Uterus (tissue), 2 donors: ENCODE data around the gene SLC15A5.

ENCODE experiments used
- CTCF ChIP-seq, 4 experiments: fragments of 200-600 bp in 2 of 4; fragments of 450-650 bp in 2 of 4; sonication (generic) in 2 of 4; IDR thresholded peaks; one replicate each; pipeline ENCODE4 v1.5.1; 2016 to 2019; ENCODE audit warnings: antibody characterized with exemption in 4 of 4, mild to moderate bottlenecking in 2 of 4, moderate library complexity in 1 of 4
- POLR2A ChIP-seq, 2 donors: fragments of 450-650 bp; IDR thresholded peaks; one replicate each; pipeline ENCODE4 v1.6.1; 2016; ENCODE audit warnings: antibody characterized with exemption in 2 of 2, mild to moderate bottlenecking in 1 of 2, moderate library complexity in 1 of 2

- TF ChIP-seq CTCF (IDR thresholded peaks at IDR 0.05) (no peak), POLR2A (IDR thresholded peaks at IDR 0.05) (no peak)
These were observed 110.7 kb downstream of the SLC15A5 start for GRCh38 chr12:16166563-16167470.
